B cell (primary cell): Measurements from ENCODE around the gene REELD1.

Experiments
- CTCF ChIP-seq: fragments of 200-600 bp; IDR thresholded peaks from one replicate; pipeline ENCODE4 v1.8.0; 2022; ENCODE audit warnings: antibody characterized with exemption, mild to moderate bottlenecking
- EZH2 ChIP-seq: IDR thresholded peaks from 2 replicates; pipeline ENCODE4 v1.6.1; 2012; ENCODE audit warnings: borderline replicate concordance, low read depth, mild to moderate bottlenecking, moderate library complexity, low read length; ENCODE audit not compliant: insufficient read depth, poor library complexity, severe bottlenecking

GRCh38 chr4:146273204-146273901 is 59.0 kb downstream of the REELD1 start:
- TF ChIP-seq CTCF (no peak), EZH2 (no peak)
